Testis (tissue), 2 donors: ENCODE results near the gene ABCG5.

ENCODE experiments used
- CTCF ChIP-seq, 3 experiments: fragments of 450-650 bp in 2 of 3; fragments of 200-600 bp in 1 of 3; sonication (generic) in 1 of 3; IDR thresholded peaks; one replicate each; pipeline ENCODE4 v1.5.1; 2016 to 2019; ENCODE audit warnings: antibody characterized with exemption in 3 of 3, mild to moderate bottlenecking in 2 of 3, moderate library complexity in 1 of 3
- POLR2A ChIP-seq: fragments of 450-650 bp; IDR thresholded peaks from one replicate; pipeline ENCODE4 v1.6.1; 2017; ENCODE audit warnings: antibody characterized with exemption, mild to moderate bottlenecking, moderate library complexity

DNA sequence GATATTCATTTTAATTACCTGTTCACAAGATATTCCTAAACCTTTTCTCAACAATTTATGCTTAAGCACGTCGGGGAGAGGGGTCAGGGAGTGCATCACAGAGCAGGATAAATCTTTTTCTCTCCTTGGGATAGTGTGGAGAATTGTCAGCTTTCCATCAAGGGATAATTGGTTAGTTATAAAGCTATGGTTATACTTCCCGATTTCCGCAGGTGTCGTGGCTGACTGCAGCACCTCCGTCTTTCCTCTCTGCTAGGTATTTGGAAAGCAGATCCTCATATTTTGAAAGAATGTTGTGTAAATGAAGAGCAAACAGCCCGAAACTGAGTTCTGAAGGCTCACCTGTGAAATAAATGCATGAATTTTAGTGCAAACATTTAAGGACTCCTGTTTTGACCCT lies 64.0 kb downstream of the ABCG5 start:
- TF ChIP-seq CTCF (IDR thresholded peaks at IDR 0.05) (no peak), POLR2A (no peak)
